ENCODE results near the gene SELENOH.

Gene SELENOH

GRCh38 chr11:57778318-57779037 lies 37.2 kb downstream of the SELENOH start:
- in situ Hi-C loops (cut with HindIII; ENCODE audit: low sequenced_read_pairs) = no loop called here

GRCh38 chr11:57779276-57779675 lies 38.0 kb downstream of the SELENOH start:
- in situ Hi-C loops (cut with HindIII; ENCODE audit: low sequenced_read_pairs) = no loop called here

GRCh38 chr11:57781529-57781943 lies 40.2 kb downstream of the SELENOH start:
- in situ Hi-C loops (cut with HindIII; ENCODE audit: low sequenced_read_pairs) = no loop called here

GRCh38 chr11:57785072-57785471 lies 43.8 kb downstream of the SELENOH start:
- in situ Hi-C loops (cut with HindIII; ENCODE audit: low sequenced_read_pairs) = no loop called here

GRCh38 chr11:57786436-57786835 lies 45.1 kb downstream of the SELENOH start:
- in situ Hi-C loops (cut with HindIII; ENCODE audit: low sequenced_read_pairs) = no loop called here

- in situ Hi-C loops (cut with HindIII; ENCODE audit: low sequenced_read_pairs) = no loop called here
Observed at GRCh38 chr11:57787006-57787604, 45.8 kb downstream of the SELENOH start.

GRCh38 chr11:57787920-57788702 lies 46.8 kb downstream of the SELENOH start:
- in situ Hi-C loops (cut with HindIII; ENCODE audit: low sequenced_read_pairs) = no loop called here

GRCh38 chr11:57788703-57789088 lies 47.4 kb downstream of the SELENOH start:
- in situ Hi-C loops (cut with HindIII; ENCODE audit: low sequenced_read_pairs) = no loop called here

GRCh38 chr11:57791321-57792059 lies 50.2 kb downstream of the SELENOH start:
- in situ Hi-C loops (cut with HindIII; ENCODE audit: low sequenced_read_pairs) = no loop called here

GRCh38 chr11:57792060-57792541 lies 50.8 kb downstream of the SELENOH start:
- in situ Hi-C loops (cut with HindIII; ENCODE audit: low sequenced_read_pairs) = no loop called here

GRCh38 chr11:57792870-57793269 lies 51.6 kb downstream of the SELENOH start:
- in situ Hi-C loops (cut with HindIII; ENCODE audit: low sequenced_read_pairs) = no loop called here
